Naive thymus-derived CD4-positive, alpha-beta T cell (primary cell): ENCODE measurements around the gene FHIT. TPM values are rescaled to one million over a fixed set of nuclear protein-coding genes. Genes with fewer than 3 reads are reported as not detected.
"Not testable (repeated sequence)": the region's sequence is repeated elsewhere in the genome, so short reads cannot be mapped to it uniquely, and the experiment has no call there.

Source experiments
- ATAC-seq: fragments of 150-1000 bp; cut with Tn5 transposase; 2 replicates; pipeline ENCODE4 v1.10.0; 2021; ENCODE audit warnings: mild to moderate bottlenecking, moderate library complexity
- CTCF ChIA-PET: fragments of 350-600 bp; sonication (Branson Sonifier 250); formaldehyde crosslinking; loops from one replicate; lab custom pipeline; 2021; ENCODE audit warnings: antibody characterized with exemption; lab: Charles Lee
- POLR2A ChIA-PET: fragments of 350-600 bp; sonication (Branson Sonifier 250); formaldehyde crosslinking; loops from one replicate; lab custom pipeline; 2021; ENCODE audit warnings: antibody characterized with exemption, inconsistent platforms; lab: Charles Lee
- DNase-seq, 9 donors: peaks; one replicate each; pipeline versions ENCODE4 v3.0.0 to v3.0.0-alpha.2; 2020 to 2022; ENCODE audit warnings: mixed read lengths in 1 of 9
- H3K27ac ChIP-seq: one replicate; pipeline ENCODE4 v1.7.0; 2013; ENCODE audit warnings: mild to moderate bottlenecking, low read depth, low read length, moderate library complexity
- H3K27me3 ChIP-seq, 2 donors: one replicate each; pipeline ENCODE4 v1.7.0; 2013; ENCODE audit warnings: low read length in 2 of 2, mild to moderate bottlenecking in 2 of 2, moderate library complexity in 2 of 2; ENCODE audit not compliant: control insufficient read depth in 2 of 2, insufficient read depth in 2 of 2
- H3K36me3 ChIP-seq, 3 experiments: 1 replicate in 2 of 3; 2 replicates in 1 of 3; pipeline ENCODE4 v1.7.0; 2013; ENCODE audit warnings: low read length in 3 of 3, mild to moderate bottlenecking in 3 of 3, moderate library complexity in 1 of 3; ENCODE audit not compliant: insufficient read depth in 3 of 3, control insufficient read depth in 2 of 3
- H3K4me1 ChIP-seq, 2 donors: one replicate each; pipeline ENCODE4 v1.7.0; 2013; ENCODE audit warnings: low read length in 2 of 2, mild to moderate bottlenecking in 2 of 2, moderate library complexity in 1 of 2; ENCODE audit not compliant: control insufficient read depth in 2 of 2, insufficient read depth in 2 of 2
- H3K4me3 ChIP-seq: 2 replicates; pipeline ENCODE4 v1.7.0; 2013; ENCODE audit warnings: mild to moderate bottlenecking, low read length
- H3K9me3 ChIP-seq, 3 experiments: 1 replicate in 2 of 3; 2 replicates in 1 of 3; pipeline ENCODE4 v1.7.0; 2013; ENCODE audit warnings: low read length in 3 of 3; ENCODE audit not compliant: control insufficient read depth in 2 of 3
- H3K27ac Mint-ChIP-seq, 9 donors: one replicate each; pipeline ENCODE4 v1.8.0; 2020 to 2022; ENCODE audit warnings: mixed read lengths in 9 of 9, mild to moderate bottlenecking in 8 of 9, moderate library complexity in 5 of 9, inconsistent platforms in 2 of 9
- H3K27me3 Mint-ChIP-seq, 5 donors: one replicate each; pipeline ENCODE4 v1.8.0; 2021 to 2022; ENCODE audit warnings: mixed read lengths in 5 of 5, mild to moderate bottlenecking in 1 of 5
- H3K36me3 Mint-ChIP-seq, 5 donors: one replicate each; pipeline ENCODE4 v1.8.0; 2020 to 2022; ENCODE audit warnings: mixed read lengths in 5 of 5, mild to moderate bottlenecking in 3 of 5, inconsistent platforms in 1 of 5
- H3K4me1 Mint-ChIP-seq, 7 donors: one replicate each; pipeline ENCODE4 v1.8.0; 2020 to 2022; ENCODE audit warnings: mixed read lengths in 7 of 7, mild to moderate bottlenecking in 3 of 7, inconsistent platforms in 1 of 7
- H3K4me3 Mint-ChIP-seq, 10 donors: one replicate each; pipeline ENCODE4 v1.8.0; 2020 to 2022; ENCODE audit warnings: mild to moderate bottlenecking in 10 of 10, mixed read lengths in 10 of 10, moderate library complexity in 6 of 10, inconsistent platforms in 2 of 10
- H3K9me3 Mint-ChIP-seq, 11 donors: one replicate each; pipeline ENCODE4 v1.8.0; 2020 to 2022; ENCODE audit warnings: mixed read lengths in 11 of 11, mild to moderate bottlenecking in 4 of 11, inconsistent platforms in 1 of 11, moderate library complexity in 1 of 11
- intact Hi-C, 2 donors: fragments of 100-400 bp; cut with micrococcal nuclease; formaldehyde crosslinking; loops; one replicate each; pipeline ENCODE4 v1.15.1; 2023
- polyA plus RNA-seq, 2 donors: library from polyadenylated mRNA; unstranded; fragments of 300-500 nt; fragmentation: Illumina TruSeq; gene quantifications; one replicate each; pipeline ENCODE4 v1.2.3, GENCODE V29; 2021
- total RNA-seq, 6 experiments: library from RNA in 5 of 6; stranded (reverse) in 5 of 6; gene quantifications; 1 replicate in 5 of 6; 2 replicates in 1 of 6; pipeline ENCODE4 v1.2.3 and lab custom pipeline; 2021 to 2026

Gene FHIT
- total and polyA plus RNA-seq, 7 experiments from 2014 or later: 51.2 to 230 (median 152) TPM

DNA sequence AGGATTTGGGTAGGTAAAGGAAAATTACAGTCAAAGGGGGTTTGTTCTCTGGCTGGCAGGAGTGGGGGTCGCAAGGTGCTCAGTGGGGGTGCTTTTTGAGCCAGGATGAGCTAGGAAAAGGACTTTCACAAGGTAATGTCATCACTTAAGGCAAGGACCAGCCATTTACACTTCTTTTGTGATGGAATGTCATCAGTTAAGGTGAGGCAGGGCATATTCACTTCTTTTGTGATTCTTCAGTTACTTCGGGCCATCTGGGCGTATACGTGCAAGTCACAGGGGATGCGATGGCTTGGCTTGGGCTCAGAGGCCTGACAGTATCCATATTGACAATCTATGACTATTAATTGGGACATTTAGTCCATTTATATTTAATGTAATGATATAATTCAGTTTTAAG is 578.9 kb downstream of the FHIT start:
- H3K36me3 ChIP-seq, H3K9me3 ChIP-seq, H3K4me1 Mint-ChIP-seq, POLR2A ChIA-PET, H3K4me1 ChIP-seq, H3K27ac Mint-ChIP-seq, H3K27ac ChIP-seq, CTCF ChIA-PET, H3K4me3 ChIP-seq, DNase-seq, H3K27me3 Mint-ChIP-seq, H3K4me3 Mint-ChIP-seq, H3K27me3 ChIP-seq, ATAC-seq, H3K36me3 Mint-ChIP-seq, intact Hi-C loops: not testable (repeated sequence)
- peaks cover 0 to 13% (median under 1%) of the 10 kb centered on the region in 11 donors for H3K9me3 Mint-ChIP-seq

- ATAC-seq (no peak), DNase-seq (no peak)
- intact Hi-C loops: no loop called here
- Mint-ChIP-seq H3K4me1 (peaks cover 0 to 5% (median 3%) of the 10 kb centered on the region in 7 donors), H3K27me3 (no peaks in the 10 kb centered on the region), H3K9me3 (peaks cover 0 to 33% (median 8%) of the 10 kb centered on the region in 11 donors), H3K36me3 (peaks cover under 1 to 10% (median 5%) of the 10 kb centered on the region in 5 donors), H3K27ac (no peak overlapping the region), H3K4me3 (no peak overlapping the region)
- CTCF ChIA-PET: no interaction called here
- POLR2A ChIA-PET: no interaction called here
- no peak overlapping the region for H3K27ac ChIP-seq
- H3K36me3 ChIP-seq: no peaks in the 10 kb centered on the region
- no peaks in the 10 kb centered on the region for H3K4me1 ChIP-seq
- H3K4me3 ChIP-seq: no peak overlapping the region
- no peaks in the 10 kb centered on the region for H3K27me3 ChIP-seq
- no peaks in the 10 kb centered on the region for H3K9me3 ChIP-seq
These were observed 581.6 kb downstream of the FHIT start for GRCh38 chr3:60669636-60670035.

DNA sequence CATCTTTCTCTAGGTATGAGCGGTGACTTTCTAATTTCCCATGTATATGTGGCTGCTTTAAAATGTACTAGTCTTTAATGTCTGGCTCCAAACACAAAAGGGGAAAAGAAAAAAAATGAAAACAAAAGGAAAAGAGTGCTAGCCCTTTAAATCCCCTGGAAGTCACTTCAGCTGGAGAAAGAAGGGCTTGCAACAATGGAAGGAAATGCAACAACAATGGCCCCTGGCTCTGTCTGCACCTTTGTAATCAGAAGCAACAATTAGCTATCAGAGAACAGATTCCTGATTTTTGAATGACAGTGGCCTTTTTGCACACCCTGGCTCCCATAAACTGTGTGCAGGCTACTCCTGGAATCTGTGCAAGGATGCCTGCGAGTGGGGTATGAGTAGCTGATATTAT is 591.2 kb downstream of the FHIT start:
- H3K27me3 Mint-ChIP-seq: no peaks in the 10 kb centered on the region
- ChIA-PET POLR2A (no interaction called here), CTCF (no interaction called here)
- DNase-seq (no peak), ATAC-seq (no peak)
- H3K27me3 ChIP-seq: no peaks in the 10 kb centered on the region
- no peaks in the 10 kb centered on the region for H3K36me3 ChIP-seq
- H3K4me1 Mint-ChIP-seq: peaks cover 0 to 4% (median 0%) of the 10 kb centered on the region in 7 donors
- no peak overlapping the region for H3K27ac Mint-ChIP-seq
- intact Hi-C loops: no loop called here
- H3K9me3 Mint-ChIP-seq: peaks cover 0 to 48% (median 11%) of the 10 kb centered on the region in 11 donors
- H3K4me3 ChIP-seq: no peak overlapping the region
- H3K9me3 ChIP-seq: peaks cover 0 to 11% (median 0%) of the 10 kb centered on the region in 3 experiments
- no peak overlapping the region for H3K27ac ChIP-seq
- H3K36me3 Mint-ChIP-seq: peaks cover 0 to 6% (median 3%) of the 10 kb centered on the region in 5 donors
- no peak overlapping the region for H3K4me3 Mint-ChIP-seq
- H3K4me1 ChIP-seq: no peaks in the 10 kb centered on the region

- POLR2A ChIA-PET: no interaction called here
- H3K27me3 Mint-ChIP-seq: no peaks in the 10 kb centered on the region
- H3K27ac ChIP-seq: no peak overlapping the region
- DNase-seq: no peak
- ATAC-seq: no peak
- H3K36me3 ChIP-seq: no peaks in the 10 kb centered on the region
- intact Hi-C loops: no loop called here
- no peaks in the 10 kb centered on the region for H3K4me1 ChIP-seq
- peaks cover 0 to 4% (median 0%) of the 10 kb centered on the region in 7 donors for H3K4me1 Mint-ChIP-seq
- H3K9me3 ChIP-seq: peaks cover 0 to 11% (median 0%) of the 10 kb centered on the region in 3 experiments
- H3K27me3 ChIP-seq: no peaks in the 10 kb centered on the region
- H3K4me3 Mint-ChIP-seq: no peak overlapping the region
- peaks cover 0 to 6% (median 3%) of the 10 kb centered on the region in 5 donors for H3K36me3 Mint-ChIP-seq
- peaks cover 0 to 40% (median 11%) of the 10 kb centered on the region in 11 donors for H3K9me3 Mint-ChIP-seq
- no peak overlapping the region for H3K4me3 ChIP-seq
- CTCF ChIA-PET: interaction anchor here (0.7 kb wide), 1 partner anchor 1515 kb away, joined by 4 read pairs; no protein-coding TSS in a partner anchor
- H3K27ac Mint-ChIP-seq: no peak overlapping the region
These were observed 592.2 kb downstream of the FHIT start for GRCh38 chr3:60659098-60659497.

DNA sequence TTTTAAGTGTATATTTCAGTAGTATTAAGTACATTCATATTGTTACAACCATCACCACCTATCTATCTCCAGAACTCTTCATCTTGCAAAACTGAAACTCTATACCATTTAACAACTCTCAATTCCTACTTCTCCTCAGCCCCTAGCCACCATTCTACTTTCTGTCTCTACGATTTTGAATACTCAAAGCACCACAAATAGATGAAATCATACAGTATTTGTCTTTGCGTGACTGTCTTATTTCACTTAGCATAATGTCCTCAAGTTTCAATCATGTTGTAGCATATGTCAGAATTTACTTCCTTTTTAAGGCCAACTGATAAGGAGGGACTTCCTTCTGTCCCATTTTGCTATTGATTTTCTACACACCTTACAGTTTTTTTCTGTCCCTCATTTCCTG is 593.3 kb downstream of the FHIT start:
- POLR2A ChIA-PET: no interaction called here
- no peak for ATAC-seq

GRCh38 chr3:60652829-60653228 is 598.4 kb downstream of the FHIT start:
- POLR2A ChIA-PET: no interaction called here
- Mint-ChIP-seq H3K9me3 (peaks cover 0 to 2% (median 0%) of the 10 kb centered on the region in 11 donors), H3K27ac (no peak overlapping the region), H3K4me1 (peaks cover 0 to 4% (median 0%) of the 10 kb centered on the region in 7 donors), H3K36me3 (peaks cover 0 to 4% (median 0%) of the 10 kb centered on the region in 5 donors), H3K27me3 (no peaks in the 10 kb centered on the region), H3K4me3 (no peak overlapping the region)
- no peaks in the 10 kb centered on the region for H3K9me3 ChIP-seq
- ATAC-seq (no peak), DNase-seq (no peak)
- H3K36me3 ChIP-seq: no peaks in the 10 kb centered on the region
- CTCF ChIA-PET: no interaction called here
- intact Hi-C loops: no loop called here
- H3K4me3 ChIP-seq: no peak overlapping the region
- H3K4me1 ChIP-seq: no peaks in the 10 kb centered on the region
- no peak overlapping the region for H3K27ac ChIP-seq
- H3K27me3 ChIP-seq: no peaks in the 10 kb centered on the region

More for the DNA sequence above, 593.3 kb downstream of the FHIT start:
- H3K27ac ChIP-seq: no peak overlapping the region
- Mint-ChIP-seq H3K4me1 (peaks cover 0 to 4% (median 0%) of the 10 kb centered on the region in 7 donors), H3K27ac (no peak overlapping the region), H3K4me3 (no peak overlapping the region), H3K36me3 (peaks cover 0 to 6% (median 3%) of the 10 kb centered on the region in 5 donors), H3K27me3 (no peaks in the 10 kb centered on the region), H3K9me3 (peaks cover 0 to 39% (median 11%) of the 10 kb centered on the region in 11 donors)
- no peaks in the 10 kb centered on the region for H3K4me1 ChIP-seq
- no peaks in the 10 kb centered on the region for H3K36me3 ChIP-seq
- H3K27me3 ChIP-seq: no peaks in the 10 kb centered on the region
- no peak for DNase-seq
- intact Hi-C loops: no loop called here
- H3K9me3 ChIP-seq: peaks cover 0 to 11% (median 0%) of the 10 kb centered on the region in 3 experiments
- CTCF ChIA-PET: no interaction called here
- H3K4me3 ChIP-seq: no peak overlapping the region

GRCh38 chr3:60651799-60652198 is 599.5 kb downstream of the FHIT start:
- peaks cover 0 to 2% (median 0%) of the 10 kb centered on the region in 11 donors for H3K9me3 Mint-ChIP-seq
- intact Hi-C loops: no loop called here
- no peak overlapping the region for H3K27ac Mint-ChIP-seq
- no peak overlapping the region for H3K4me3 Mint-ChIP-seq
- Histone ChIP-seq H3K27ac (no peak overlapping the region), H3K36me3 (no peaks in the 10 kb centered on the region), H3K9me3 (no peaks in the 10 kb centered on the region), H3K4me1 (no peaks in the 10 kb centered on the region), H3K4me3 (no peak overlapping the region), H3K27me3 (no peaks in the 10 kb centered on the region)
- no peak for DNase-seq
- H3K4me1 Mint-ChIP-seq: peaks cover 0 to 4% (median 0%) of the 10 kb centered on the region in 7 donors
- H3K36me3 Mint-ChIP-seq: peaks cover 0 to 4% (median 0%) of the 10 kb centered on the region in 5 donors
- CTCF ChIA-PET: no interaction called here
- POLR2A ChIA-PET: no interaction called here
- no peak for ATAC-seq
- H3K27me3 Mint-ChIP-seq: no peaks in the 10 kb centered on the region
